NOMO-1 treated with DMSO at 0.1 percent for 48 hours (cell line): Measurements from ENCODE around the gene CACHD1.

ENCODE experiments used
- DNase-seq: peaks from one replicate; lab custom pipeline; 2025; ENCODE audit not compliant: unreplicated experiment; lab: John Stamatoyannopoulos, UW

Gene CACHD1

GRCh38 chr1:64472805-64473204 is 2.9 kb downstream of the CACHD1 start:
- no peak for DNase-seq

GRCh38 chr1:64473367-64473766 is 3.4 kb downstream of the CACHD1 start:
- no peak for DNase-seq

GRCh38 chr1:64474133-64474532 is 4.2 kb downstream of the CACHD1 start:
- DNase-seq = no peak

GRCh38 chr1:64474665-64475439 is 4.9 kb downstream of the CACHD1 start:
- DNase-seq = no peak

- no peak for DNase-seq
These were observed 6.5 kb downstream of the CACHD1 start for GRCh38 chr1:64476251-64476952.

GRCh38 chr1:64478594-64479470 is 8.9 kb downstream of the CACHD1 start:
- no peak for DNase-seq

- DNase-seq = no peak
These were observed 9.9 kb downstream of the CACHD1 start for GRCh38 chr1:64479874-64480273.

- no peak for DNase-seq
These were observed 11.3 kb downstream of the CACHD1 start for GRCh38 chr1:64480999-64481772.

- no peak for DNase-seq
These were observed 12.2 kb downstream of the CACHD1 start for GRCh38 chr1:64482128-64482527.

GRCh38 chr1:64482720-64483119 is 12.8 kb downstream of the CACHD1 start:
- no peak for DNase-seq

GRCh38 chr1:64483731-64484414 is 13.9 kb downstream of the CACHD1 start:
- no peak for DNase-seq

- DNase-seq = no peak
These were observed 14.7 kb downstream of the CACHD1 start for GRCh38 chr1:64484651-64485050.

GRCh38 chr1:64486193-64486592 is 16.3 kb downstream of the CACHD1 start:
- DNase-seq = no peak

- no peak for DNase-seq
These were observed 17.1 kb downstream of the CACHD1 start for GRCh38 chr1:64487061-64487460.

GRCh38 chr1:64488862-64489261 is 18.9 kb downstream of the CACHD1 start:
- DNase-seq = no peak

GRCh38 chr1:64489707-64490106 is 19.8 kb downstream of the CACHD1 start:
- no peak for DNase-seq

- DNase-seq = no peak
These were observed 20.4 kb downstream of the CACHD1 start for GRCh38 chr1:64490213-64490818.

- no peak for DNase-seq
These were observed 22.5 kb downstream of the CACHD1 start for GRCh38 chr1:64492424-64492823.

- DNase-seq = no peak
These were observed 23.9 kb downstream of the CACHD1 start for GRCh38 chr1:64493831-64494230.

- DNase-seq = no peak
These were observed 24.7 kb downstream of the CACHD1 start for GRCh38 chr1:64494659-64495058.
